HepG2 (cell line): ENCODE results near the gene SPRED2. TPM values are rescaled to one million over a fixed set of nuclear protein-coding genes. Genes with fewer than 3 reads are reported as not detected.

Experiments used
- ATAC-seq: fragments of 200-7000 bp; cut with Tn5 transposase; 3 replicates; pipeline ENCODE4 v1.9.1; 2020; ENCODE audit warnings: mild to moderate bottlenecking, moderate library complexity
- BruUV-seq: library from RNA; stranded (reverse); fragments of 400-500 nt; replicated peaks from 2 replicates; lab custom pipeline; 2021; lab: Mats Ljungman, UMichigan
- CTCF ChIA-PET: fragments of 300-600 bp; formaldehyde crosslinking; extraction: SDS; loops from one replicate; lab custom pipeline; 2021; ENCODE audit warnings: low total read pairs, inconsistent platforms, low intra/inter-chr PET ratio; lab: Yijun Ruan, JAX
- POLR2A ChIA-PET: fragments of 350-600 bp; sonication (Branson Sonifier 250); formaldehyde crosslinking; loops from one replicate; lab custom pipeline; 2020; ENCODE audit warnings: antibody characterized with exemption, inconsistent platforms; lab: Yijun Ruan, JAX
- DNase-seq: peaks from one replicate; pipeline ENCODE4 v3.0.0-alpha.2; 2015; ENCODE audit warnings: low spot score
- FAIRE-seq: peaks from 3 replicates; lab custom pipeline; 2011; peaks lifted over from hg19 to GRCh38; lab: Jason Lieb, UNC
- H2AFZ ChIP-seq: one replicate; pipeline ENCODE4 v1.6.1; 2011; ENCODE audit warnings: low read length, inconsistent platforms
- H3K27ac ChIP-seq: fragments of 300-600 bp; 3 replicates; pipeline ENCODE4 v1.8.0; 2011; ENCODE audit warnings: mixed run types, mild to moderate bottlenecking, mixed read lengths, low read length, inconsistent platforms; ENCODE audit not compliant: insufficient read depth; ENCODE audit errors: extremely low read length
- H3K27me3 ChIP-seq, 2 experiments: fragments of 200-600 bp in 1 of 2; 2 replicates in 1 of 2; 3 replicates in 1 of 2; pipeline versions ENCODE4 v1.6.0 to v1.8.0; 2011; ENCODE audit warnings: low read length in 2 of 2, mild to moderate bottlenecking in 2 of 2, moderate library complexity in 2 of 2, inconsistent platforms in 1 of 2; ENCODE audit not compliant: insufficient read depth in 2 of 2, control insufficient read depth in 1 of 2
- H3K36me3 ChIP-seq, 2 experiments: fragments of 200-600 bp in 1 of 2; replicated peaks in 1 of 2; 2 replicates in 1 of 2; 3 replicates in 1 of 2; pipeline versions ENCODE4 v1.5.1 to v1.8.0; 2011; ENCODE audit warnings: low read length in 2 of 2, inconsistent platforms in 1 of 2; ENCODE audit not compliant: insufficient read depth in 2 of 2, control insufficient read depth in 1 of 2
- H3K4me1 ChIP-seq: 2 replicates; pipeline ENCODE4 v1.5.1; 2012; ENCODE audit warnings: low read length, inconsistent platforms; ENCODE audit not compliant: insufficient read depth
- H3K4me2 ChIP-seq: 2 replicates; pipeline ENCODE4 v1.6.0; 2011; ENCODE audit warnings: low read depth, low read length, inconsistent platforms
- H3K4me3 ChIP-seq, 3 experiments: fragments of 200-600 bp in 1 of 3; sonication (generic), shearing (Covaris generic) in 1 of 3; replicated peaks in 1 of 3; 2 replicates each; pipeline ENCODE4 v1.5.1; 2011 to 2016; ENCODE audit warnings: low read length in 3 of 3, inconsistent platforms in 2 of 3, low read depth in 2 of 3, mild to moderate bottlenecking in 2 of 3, control low read depth in 1 of 3, mixed read lengths in 1 of 3; ENCODE audit not compliant: insufficient read depth in 1 of 3
- H3K79me2 ChIP-seq: one replicate; pipeline ENCODE4 v1.6.1; 2011; ENCODE audit warnings: low read length, inconsistent platforms; ENCODE audit not compliant: insufficient read depth
- H3K9ac ChIP-seq: 2 replicates; pipeline ENCODE4 v1.6.0; 2011; ENCODE audit warnings: mild to moderate bottlenecking, low read depth, low read length, inconsistent platforms; ENCODE audit not compliant: insufficient read depth
- H3K9me3 ChIP-seq: 2 replicates; pipeline ENCODE4 v1.5.1; 2012; ENCODE audit warnings: mild to moderate bottlenecking, low read length
- H4K20me1 ChIP-seq: 2 replicates; pipeline ENCODE4 v1.6.0; 2011; ENCODE audit warnings: inconsistent platforms, mild to moderate bottlenecking, low read length, moderate library complexity; ENCODE audit not compliant: insufficient read depth
- ZNF468 ChIP-seq: sonication (generic); formaldehyde crosslinking; IDR thresholded peaks from 2 replicates; pipeline ENCODE4 v1.8.0; 2022; ENCODE audit warnings: mild to moderate bottlenecking, moderate library complexity, missing genetic modification reagents
- ZNF792 ChIP-seq: IDR thresholded peaks from 2 replicates; pipeline ENCODE4 v1.6.1; 2016
- ZNF839 ChIP-seq: sonication (generic); formaldehyde crosslinking; IDR thresholded peaks from 2 replicates; pipeline ENCODE4 v1.4.0; 2020; ENCODE audit warnings: missing genetic modification reagents, mild to moderate bottlenecking, borderline replicate concordance
- WGBS: methylation state at CpG from one replicate; pipeline ENCODE4 v1.1.6; 2017; ENCODE audit warnings: low lambda C conversion rate; 5-methylcytosine and 5-hydroxymethylcytosine counted together
- in situ Hi-C: cut with HindIII; loops from 2 replicates; pipeline ENCODE4 v1.10.0; 2017; ENCODE audit warnings: low pct_unique_long_range_greater_than_20kb; ENCODE audit not compliant: extremely low pct_ligation_motif_present
- intact Hi-C: fragments of 100-400 bp; cut with micrococcal nuclease; formaldehyde crosslinking; loops from one replicate; pipeline ENCODE4 v1.10.0; 2022; ENCODE audit not compliant: unreplicated experiment
- polyA plus RNA-seq, 8 experiments: library from polyadenylated mRNA; depleted of rRNA in 3 of 8; stranded (reverse) in 7 of 8; unstranded in 1 of 8; fragments of >200 nt; fragmentation: Illumina TruSeq in 4 of 8; extraction: Trizol in 4 of 8; gene quantifications; 2 replicates each; pipeline versions ENCODE4 v1.2.1 to v1.2.3, GENCODE V29; 2011 to 2016; ENCODE audit warnings: low read depth in 4 of 8, missing spikeins in 1 of 8, mixed read lengths in 1 of 8; ENCODE audit not compliant: insufficient read depth in 1 of 8
- total RNA-seq, 5 experiments: library from RNA; depleted of rRNA; stranded (reverse); fragments of >200 nt; fragmentation: Illumina TruSeq; extraction: Trizol; gene quantifications; 2 replicates each; pipeline ENCODE4 v1.2.3, GENCODE V29; 2016; ENCODE audit warnings: low read depth in 1 of 5

SPRED2 gene
- total and polyA plus RNA-seq, 2 of the 13 experiments (the other 11 are each of a cell fraction or from before 2014, with no cell fraction given), result 13.0 to 37.0 TPM

DNA sequence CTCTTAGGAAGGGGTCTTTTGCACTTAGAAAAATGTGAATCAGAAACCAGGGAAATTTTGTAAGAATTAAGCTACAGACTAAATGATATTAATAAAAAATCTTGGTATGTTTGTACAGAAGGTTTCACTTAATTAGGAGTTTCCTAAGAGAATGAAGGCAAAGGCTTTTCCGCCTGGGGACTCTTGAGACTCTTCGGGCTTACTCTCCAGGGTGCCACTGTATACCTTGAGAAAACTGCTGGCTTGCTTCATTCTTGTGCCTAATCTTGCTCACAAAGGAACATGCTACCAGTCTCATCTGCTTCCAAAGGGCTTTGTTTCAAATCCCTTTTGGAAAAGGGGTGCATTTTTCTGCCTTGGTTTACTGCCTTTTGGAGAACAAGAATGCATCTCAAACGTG lies 155.3 kb downstream of the SPRED2 start:
- no peak for TF ChIP-seq ZNF839
- no peak for TF ChIP-seq ZNF468 (CRISPR knock-in tag)
- intact Hi-C loops, result no loop called here
- DNase-seq (no peak), FAIRE-seq (no peak), ATAC-seq (no peak)
- H3K4me1 ChIP-seq, result peaks cover 22% of the 10 kb centered on the region
- no TSS peak for BruUV-seq
- H3K79me2 ChIP-seq, result no peaks in the 10 kb centered on the region
- WGBS, result 84% methylated on average over 3 of the region's 3 CpGs
- no peaks in the 10 kb centered on the region for H3K36me3 ChIP-seq
- POLR2A ChIA-PET, result interaction anchor here (1.1 kb wide), 2 partner anchors 120 to 160 kb away, joined by 4 to 5 read pairs; no protein-coding TSS in a partner anchor
- no peak overlapping the region for H3K4me2 ChIP-seq
- CTCF ChIA-PET, result no interaction called here
- H3K4me3 ChIP-seq, result no peak overlapping the region
- H4K20me1 ChIP-seq, result no peaks in the 10 kb centered on the region
- in situ Hi-C loops, result no loop called here
- no peak overlapping the region for H3K9ac ChIP-seq
- no peak overlapping the region for H3K27ac ChIP-seq
- H3K9me3 ChIP-seq, result no peaks in the 10 kb centered on the region
- no peaks in the 10 kb centered on the region for H3K27me3 ChIP-seq
- H2AFZ ChIP-seq, result no peak overlapping the region

DNA sequence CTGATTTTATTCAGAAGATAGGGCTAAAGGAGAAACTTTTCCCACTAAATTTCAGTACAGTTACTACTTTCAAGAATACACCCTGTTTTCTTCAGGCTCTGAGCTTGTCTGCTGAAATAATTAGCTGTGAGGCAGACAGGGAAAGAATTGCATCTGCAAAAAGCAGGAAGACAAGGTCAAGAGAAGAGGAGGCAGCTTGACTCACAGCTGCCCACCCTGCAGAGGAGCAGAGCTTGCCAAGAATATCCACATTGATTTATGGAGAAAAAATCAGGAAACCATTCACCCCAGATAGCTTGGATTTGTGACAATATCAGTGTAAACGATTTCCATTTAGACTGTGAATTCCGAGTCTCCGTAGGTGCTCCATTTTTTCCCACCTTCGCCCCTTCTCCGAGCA lies 155.8 kb downstream of the SPRED2 start:
- Histone ChIP-seq H3K9ac (no peak overlapping the region), H3K4me3 (no peak overlapping the region), H3K79me2 (no peaks in the 10 kb centered on the region), H3K4me2 (no peak overlapping the region), H3K27me3 (no peaks in the 10 kb centered on the region), H3K36me3 (peaks cover 0 to 1% of the 10 kb centered on the region in 2 experiments; a peak in 2 of 5 replicates), H3K9me3 (no peaks in the 10 kb centered on the region), H4K20me1 (no peaks in the 10 kb centered on the region), H2AFZ (no peak overlapping the region), H3K27ac (no peak overlapping the region), H3K4me1 (peaks cover 17% of the 10 kb centered on the region)
- CTCF ChIA-PET, result no interaction called here
- in situ Hi-C loops, result no loop called here
- WGBS, result 91% methylated on average over 5 of the region's 5 CpGs
- no TSS peak for BruUV-seq
- TF ChIP-seq ZNF792 (CRISPR knock-in tag), result no peak
- intact Hi-C loops, result no loop called here
- POLR2A ChIA-PET, result interaction anchor here (1.1 kb wide), 2 partner anchors 120 to 160 kb away, joined by 4 to 5 read pairs; no protein-coding TSS in a partner anchor
- FAIRE-seq, result no peak
- no peak for ATAC-seq
- DNase-seq, result no peak
